ENCODE data around the gene ANKFN1. TPM values are rescaled to one million over a fixed set of nuclear protein-coding genes. Genes with fewer than 3 reads are reported as not detected.

The ANKFN1 gene
- total RNA-seq, 1 donor from 2014 or later = 0.96 TPM

- no peaks in the 10 kb centered on the region for H3K9me3 Mint-ChIP-seq (ENCODE audit: unreplicated experiment)
- no peak overlapping the region for H3K4me3 Mint-ChIP-seq (ENCODE audit: unreplicated experiment)
- no peaks in the 10 kb centered on the region for H3K27me3 Mint-ChIP-seq (ENCODE audit: unreplicated experiment)
- no peaks in the 10 kb centered on the region for H3K4me1 Mint-ChIP-seq (ENCODE audit: low read depth, unreplicated experiment)
- no peaks in the 10 kb centered on the region for H3K36me3 Mint-ChIP-seq (ENCODE audit: unreplicated experiment)
- DNase-seq = no peak
- TF ChIP-seq CTCF (IDR thresholded peaks at IDR 0.05; ENCODE audit: partially characterized antibody, unreplicated experiment) = no peak
- H3K27ac Mint-ChIP-seq (ENCODE audit: unreplicated experiment) = no peak overlapping the region
These were observed 160.8 kb downstream of the ANKFN1 start for GRCh38 chr17:56314026-56314425.

- no peaks in the 10 kb centered on the region for H3K27me3 Mint-ChIP-seq (ENCODE audit: unreplicated experiment)
- no peaks in the 10 kb centered on the region for H3K9me3 Mint-ChIP-seq (ENCODE audit: unreplicated experiment)
- no peak for TF ChIP-seq CTCF (IDR thresholded peaks at IDR 0.05; ENCODE audit: partially characterized antibody, unreplicated experiment)
- no peaks in the 10 kb centered on the region for H3K36me3 Mint-ChIP-seq (ENCODE audit: unreplicated experiment)
- H3K4me1 Mint-ChIP-seq (ENCODE audit: low read depth, unreplicated experiment) = no peaks in the 10 kb centered on the region
- H3K4me3 Mint-ChIP-seq (ENCODE audit: unreplicated experiment) = no peak overlapping the region
- H3K27ac Mint-ChIP-seq (ENCODE audit: unreplicated experiment) = no peak overlapping the region
- no peak for DNase-seq
These were observed 161.8 kb downstream of the ANKFN1 start for GRCh38 chr17:56314984-56315602.

GRCh38 chr17:56316604-56317003, 163.3 kb downstream of the ANKFN1 start:
- no peak overlapping the region for H3K4me3 Mint-ChIP-seq (ENCODE audit: unreplicated experiment)
- H3K27me3 Mint-ChIP-seq (ENCODE audit: unreplicated experiment) = no peaks in the 10 kb centered on the region
- no peak overlapping the region for H3K27ac Mint-ChIP-seq (ENCODE audit: unreplicated experiment)
- DNase-seq = no peak
- no peaks in the 10 kb centered on the region for H3K36me3 Mint-ChIP-seq (ENCODE audit: unreplicated experiment)
- no peaks in the 10 kb centered on the region for H3K4me1 Mint-ChIP-seq (ENCODE audit: low read depth, unreplicated experiment)
- H3K9me3 Mint-ChIP-seq (ENCODE audit: unreplicated experiment) = no peaks in the 10 kb centered on the region
- no peak for TF ChIP-seq CTCF (IDR thresholded peaks at IDR 0.05; ENCODE audit: partially characterized antibody, unreplicated experiment)

- TF ChIP-seq CTCF (IDR thresholded peaks at IDR 0.05; ENCODE audit: partially characterized antibody, unreplicated experiment) = no peak
- H3K4me3 Mint-ChIP-seq (ENCODE audit: unreplicated experiment) = no peak overlapping the region
- no peaks in the 10 kb centered on the region for H3K4me1 Mint-ChIP-seq (ENCODE audit: low read depth, unreplicated experiment)
- no peaks in the 10 kb centered on the region for H3K36me3 Mint-ChIP-seq (ENCODE audit: unreplicated experiment)
- H3K27me3 Mint-ChIP-seq (ENCODE audit: unreplicated experiment) = no peaks in the 10 kb centered on the region
- no peak for DNase-seq
- H3K27ac Mint-ChIP-seq (ENCODE audit: unreplicated experiment) = no peak overlapping the region
- H3K9me3 Mint-ChIP-seq (ENCODE audit: unreplicated experiment) = no peaks in the 10 kb centered on the region
These were observed 164.3 kb downstream of the ANKFN1 start for GRCh38 chr17:56317351-56318208.

GRCh38 chr17:56319531-56319930, 166.3 kb downstream of the ANKFN1 start:
- no peaks in the 10 kb centered on the region for H3K4me1 Mint-ChIP-seq (ENCODE audit: low read depth, unreplicated experiment)
- DNase-seq = no peak
- no peaks in the 10 kb centered on the region for H3K36me3 Mint-ChIP-seq (ENCODE audit: unreplicated experiment)
- H3K9me3 Mint-ChIP-seq (ENCODE audit: unreplicated experiment) = no peaks in the 10 kb centered on the region
- peak; percentile 50 for TF ChIP-seq CTCF (IDR thresholded peaks at IDR 0.05; ENCODE audit: partially characterized antibody, unreplicated experiment)
- no peak overlapping the region for H3K27ac Mint-ChIP-seq (ENCODE audit: unreplicated experiment)
- H3K27me3 Mint-ChIP-seq (ENCODE audit: unreplicated experiment) = no peaks in the 10 kb centered on the region
- H3K4me3 Mint-ChIP-seq (ENCODE audit: unreplicated experiment) = no peak overlapping the region
